SH-SY5Y (cell line): ENCODE results near the gene GPBP1L1.

Experiments
- GATA2 ChIP-seq: IDR thresholded peaks from 2 replicates; pipeline ENCODE4 v1.6.1; 2011; ENCODE audit warnings: mild to moderate bottlenecking, low read depth, low read length
- GATA3 ChIP-seq: IDR thresholded peaks from 2 replicates; pipeline ENCODE4 v1.6.1; 2011; ENCODE audit warnings: low read depth, mild to moderate bottlenecking, low read length, moderate library complexity

The GPBP1L1 gene

DNA sequence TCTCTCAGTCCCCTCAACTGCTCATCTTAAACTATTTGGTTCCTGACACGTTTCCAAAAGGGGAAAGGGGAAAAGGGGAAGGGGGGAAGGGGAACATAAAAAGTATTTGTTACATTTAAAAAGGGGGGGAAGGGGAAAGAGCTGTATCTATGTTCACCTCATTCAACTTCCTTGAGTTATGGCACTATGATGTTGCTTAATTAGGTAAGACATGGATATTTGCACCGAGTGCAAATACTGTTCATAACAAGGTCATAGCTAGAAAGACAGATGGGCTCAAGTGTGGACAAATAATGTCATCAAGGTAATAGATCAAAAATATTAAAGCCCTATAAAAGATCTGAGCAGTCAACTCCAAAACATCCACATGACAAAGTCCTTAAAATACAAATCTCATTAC is 26.0 kb downstream of the GPBP1L1 start:
- no peak for TF ChIP-seq GATA2
- no peak for TF ChIP-seq GATA3

DNA sequence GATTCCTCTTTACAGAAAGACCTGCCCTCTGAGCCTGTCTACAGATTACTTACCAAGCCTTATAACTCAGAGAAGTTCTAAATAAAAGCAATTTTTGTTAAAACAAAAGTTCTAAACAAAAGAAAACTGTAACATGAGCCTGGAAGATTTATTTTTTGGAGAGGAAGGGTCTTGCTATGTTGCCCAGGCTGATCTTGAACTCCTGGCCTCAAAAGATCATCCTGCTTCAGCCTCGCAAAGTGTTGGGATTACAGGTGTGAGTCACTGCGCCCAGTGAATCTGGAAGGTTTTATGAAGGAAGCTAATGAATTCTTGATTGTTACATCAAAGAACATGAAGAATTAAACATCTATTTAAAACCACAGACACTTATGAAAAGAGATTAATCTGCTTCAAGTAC is 27.1 kb downstream of the GPBP1L1 start:
- no peak for TF ChIP-seq GATA3
- TF ChIP-seq GATA2: no peak

DNA sequence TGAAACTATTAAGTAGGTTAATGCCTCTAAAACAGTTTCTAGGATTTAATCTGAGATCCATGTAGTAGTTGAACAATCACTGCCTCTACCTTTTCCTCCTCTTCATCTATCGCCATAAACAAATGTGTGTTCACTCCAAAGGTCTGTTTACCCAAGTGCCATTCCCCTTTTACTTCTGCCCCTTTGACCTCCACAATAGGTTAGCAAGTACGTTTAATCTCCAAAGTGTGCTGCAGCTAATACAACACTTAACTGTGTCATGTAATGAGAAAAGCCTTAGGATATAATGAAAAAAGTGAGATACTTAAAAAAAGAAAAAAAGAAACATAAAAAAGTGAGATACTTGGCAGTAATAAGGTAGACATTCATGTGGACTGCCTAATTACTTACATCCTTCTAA is 28.2 kb downstream of the GPBP1L1 start:
- TF ChIP-seq GATA2 (no peak), GATA3 (no peak)

- no peak for TF ChIP-seq GATA2
- no peak for TF ChIP-seq GATA3
Observed at GRCh38 chr1:45656573-45657226, 29.6 kb downstream of the GPBP1L1 start.

- TF ChIP-seq GATA3: no peak
- no peak for TF ChIP-seq GATA2
Observed at GRCh38 chr1:45654540-45655280, 31.6 kb downstream of the GPBP1L1 start.

DNA sequence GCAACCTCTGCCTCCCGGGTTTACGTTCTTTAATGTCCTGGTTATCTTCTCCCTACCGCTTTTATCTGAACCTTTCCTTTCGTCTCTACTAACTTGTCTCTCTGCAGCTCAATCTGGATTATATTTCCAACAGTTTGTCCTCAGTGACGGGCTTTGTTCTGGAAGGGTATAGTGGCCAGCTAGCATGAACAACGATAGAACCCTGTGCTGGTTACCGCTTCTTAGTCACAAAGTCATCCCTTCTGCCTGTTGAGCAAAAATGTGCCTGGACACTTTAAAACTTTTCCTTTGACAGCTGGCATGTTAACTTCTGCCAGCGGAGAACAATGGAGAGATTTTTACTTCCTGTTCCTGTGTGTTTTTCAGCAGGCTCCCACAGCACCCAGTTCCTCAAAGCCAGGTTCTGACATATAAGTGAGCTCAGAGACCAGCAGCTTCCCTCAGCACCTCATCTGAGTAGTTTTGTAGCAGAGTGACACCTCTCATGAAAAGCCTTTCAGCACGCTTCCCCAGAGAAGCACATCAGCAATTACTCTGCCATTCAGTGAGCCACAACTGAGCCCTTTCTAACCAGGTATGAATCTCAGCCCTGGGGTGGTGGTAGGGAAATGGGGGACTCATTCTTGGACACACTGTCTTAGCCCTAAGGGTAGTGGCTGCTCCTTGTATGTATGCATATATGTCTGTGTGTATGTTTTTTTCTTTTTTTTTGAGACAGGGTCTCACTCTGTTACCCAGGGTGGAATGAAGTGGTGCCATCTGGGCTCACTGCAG is 38.9 kb downstream of the GPBP1L1 start:
- TF ChIP-seq GATA2 (no peak), GATA3 (no peak)

DNA sequence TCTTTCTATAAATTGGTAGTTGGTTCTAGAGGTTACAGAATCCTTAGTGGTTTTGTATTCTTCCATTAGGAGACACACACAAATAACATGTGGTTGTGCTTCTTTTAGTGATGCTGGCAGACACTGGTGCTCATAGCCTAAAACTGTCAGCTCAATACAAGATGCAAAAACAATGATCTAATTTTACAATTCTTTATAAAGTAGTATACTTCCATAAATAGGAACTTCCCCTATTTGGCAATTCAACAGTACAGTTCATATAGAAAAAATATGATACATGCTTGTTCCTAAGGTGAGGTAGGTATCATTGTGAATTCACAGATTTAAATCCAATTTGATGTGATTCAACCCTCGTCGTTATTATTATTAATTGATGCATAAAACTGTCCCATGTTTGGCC is 41.7 kb downstream of the GPBP1L1 start:
- TF ChIP-seq GATA3 (no peak), GATA2 (no peak)

GRCh38 chr1:45643978-45644377 is 42.4 kb downstream of the GPBP1L1 start:
- TF ChIP-seq GATA3 (no peak), GATA2 (no peak)

DNA sequence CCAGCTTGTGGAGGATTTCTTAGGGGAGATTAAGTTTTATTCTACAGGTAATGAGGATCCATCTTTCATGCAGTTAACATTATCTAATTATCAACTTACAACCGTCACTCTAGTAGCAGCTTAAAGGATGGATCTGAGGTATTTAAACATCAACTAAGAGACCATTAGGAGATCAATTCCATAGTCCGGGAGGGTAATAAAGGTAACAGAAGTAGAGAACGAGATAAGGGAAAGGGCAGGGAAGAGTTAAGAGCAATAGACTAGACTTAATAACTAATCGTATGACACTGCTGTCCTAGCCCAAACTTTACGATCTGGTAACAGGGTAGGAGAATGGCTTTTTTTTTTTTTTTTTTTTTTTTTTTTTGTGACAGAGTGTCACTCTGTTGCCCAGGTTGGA is 43.0 kb downstream of the GPBP1L1 start:
- TF ChIP-seq GATA2 (no peak), GATA3 (no peak)

DNA sequence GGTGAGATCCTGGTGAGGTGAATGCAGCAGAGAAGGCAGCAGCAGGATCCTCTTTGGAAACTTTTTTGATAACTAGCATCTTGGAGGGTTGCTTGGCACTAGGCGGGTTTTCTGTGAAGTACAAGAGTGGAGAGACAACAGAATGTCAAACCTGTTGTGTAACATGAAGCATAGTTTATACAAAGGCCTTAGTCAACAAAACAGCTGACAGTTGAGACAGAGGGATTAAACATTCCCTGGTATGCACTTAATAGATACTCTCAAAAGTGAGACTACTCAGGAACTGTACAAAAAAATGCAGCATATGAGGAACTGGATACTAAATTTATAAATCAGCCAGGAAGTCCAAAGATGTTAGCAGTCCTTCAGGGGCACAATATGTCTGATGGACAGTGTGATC is 46.0 kb downstream of the GPBP1L1 start:
- no peak for TF ChIP-seq GATA2
- TF ChIP-seq GATA3: no peak

DNA sequence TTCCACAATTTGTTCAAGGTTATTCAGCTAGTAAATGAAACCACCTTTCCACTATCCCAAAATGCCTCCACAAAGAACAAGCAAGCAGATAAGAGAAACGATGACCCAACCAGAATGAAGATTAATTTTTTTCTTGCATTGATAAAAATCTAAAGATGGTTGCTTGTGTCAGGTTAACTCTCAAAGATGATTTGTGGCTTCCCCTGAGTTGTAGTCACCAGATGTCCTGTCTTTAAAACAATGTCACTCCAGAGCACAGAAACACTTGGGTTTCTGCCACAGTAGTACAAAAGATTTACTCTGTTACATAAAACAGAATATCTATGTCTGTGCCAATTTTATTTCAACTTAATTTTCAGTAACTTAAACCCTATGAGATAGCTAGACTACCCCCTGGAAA is 51.1 kb downstream of the GPBP1L1 start:
- TF ChIP-seq GATA3 (no peak), GATA2 (no peak)

DNA sequence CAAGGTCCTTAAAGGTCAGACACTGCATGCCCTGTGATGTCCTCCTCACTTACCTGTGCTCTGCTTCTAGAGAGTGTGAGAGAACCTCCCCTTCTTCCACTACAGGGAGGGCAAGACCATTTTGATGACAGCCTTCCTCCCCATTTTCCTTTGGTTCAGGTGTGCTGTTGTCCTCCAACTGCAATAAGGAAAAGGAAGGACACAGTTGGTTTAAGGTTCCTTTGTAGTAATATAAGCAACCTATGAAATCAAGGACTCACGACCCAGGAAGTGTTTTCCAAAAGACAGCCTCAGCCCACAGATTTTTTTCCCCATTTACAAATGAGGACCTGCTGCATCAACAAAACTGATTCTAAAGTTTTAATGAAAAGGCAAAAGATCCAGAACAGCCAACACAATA is 55.9 kb downstream of the GPBP1L1 start:
- no peak for TF ChIP-seq GATA2
- TF ChIP-seq GATA3: no peak

DNA sequence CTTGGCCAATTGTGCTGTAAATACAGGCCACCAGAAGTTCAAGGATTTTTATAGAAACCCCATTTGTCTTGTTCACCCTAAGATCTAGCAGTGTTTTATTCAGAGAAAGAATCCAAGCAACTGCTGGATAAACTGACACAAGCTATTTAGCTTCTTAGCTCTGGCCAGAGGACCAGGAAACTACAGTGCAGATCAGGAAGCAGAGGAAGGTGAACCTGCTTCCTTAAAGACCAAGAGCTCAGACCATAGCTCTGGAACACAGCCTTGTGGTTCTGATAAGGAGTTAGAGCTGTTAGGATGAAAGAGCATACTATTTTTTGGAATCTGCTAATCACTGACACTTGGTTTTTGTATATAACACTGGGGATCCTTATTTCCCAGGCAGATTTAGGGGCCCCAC is 57.3 kb downstream of the GPBP1L1 start:
- TF ChIP-seq GATA3 (no peak), GATA2 (no peak)

- TF ChIP-seq GATA2: no peak
- no peak for TF ChIP-seq GATA3
Observed at GRCh38 chr1:45623972-45624371, 62.4 kb downstream of the GPBP1L1 start, which contains the start of gene CCDC17. TSS of gene CCDC17 (minus strand) at chr1:45624054. CDS start at chr1:45623909, 145 bp downstream.
